NT2/D1 (cell line): ENCODE data around the gene GP1BB.
A peak's percentile ranks its signal among the peaks of the same experiment; 100 is the strongest.
"Not testable (repeated sequence)": the region's sequence is repeated elsewhere in the genome, so short reads cannot be mapped to it uniquely, and the experiment has no call there.

Experiments used
- DNase-seq: peaks from one replicate; pipeline ENCODE4 v3.0.0-alpha.2; 2011; ENCODE audit warnings: low read depth, low spot score
- H3K27me3 ChIP-seq: 2 replicates; pipeline ENCODE4 v1.6.0; 2011; ENCODE audit warnings: mild to moderate bottlenecking; ENCODE audit not compliant: insufficient read length, insufficient read depth
- H3K36me3 ChIP-seq: 2 replicates; pipeline ENCODE4 v1.6.1; 2011; ENCODE audit warnings: mild to moderate bottlenecking, low read length, mixed read lengths; ENCODE audit not compliant: insufficient read depth, insufficient read length
- H3K4me1 ChIP-seq: 2 replicates; pipeline ENCODE4 v1.5.1; 2011; ENCODE audit not compliant: insufficient read depth, insufficient read length
- H3K4me3 ChIP-seq: 2 replicates; pipeline ENCODE4 v1.5.1; 2011; ENCODE audit warnings: low read depth; ENCODE audit not compliant: insufficient read length
- H3K9ac ChIP-seq: 2 replicates; pipeline ENCODE4 v1.6.0; 2011; ENCODE audit warnings: low read depth; ENCODE audit not compliant: insufficient read length
- H3K9me3 ChIP-seq: 2 replicates; pipeline ENCODE4 v1.5.1; 2011; ENCODE audit warnings: mild to moderate bottlenecking, low read length; ENCODE audit not compliant: insufficient read depth
- SUZ12 ChIP-seq: IDR thresholded peaks from 2 replicates; pipeline ENCODE4 v1.6.1; 2011; ENCODE audit not compliant: insufficient read length, insufficient read depth; ENCODE audit errors: extremely low read depth
- YY1 ChIP-seq: IDR thresholded peaks from 2 replicates; pipeline ENCODE4 v1.6.1; 2011; ENCODE audit not compliant: insufficient read length, insufficient read depth
- ZNF274 ChIP-seq: IDR thresholded peaks from 2 replicates; pipeline ENCODE4 v1.6.1; 2011; ENCODE audit warnings: mild to moderate bottlenecking, low read depth, low read length

GP1BB gene

GRCh38 chr22:19723232-19723982 is at the start of gene GP1BB:
TSS of gene GP1BB (plus strand) at chr22:19723539. CDS start at chr22:19723570, 31 bp downstream.
- H3K4me1 ChIP-seq = peaks cover 5% of the 10 kb centered on the region
- peak within 1 kb of the TSS; percentile 68 for H3K9ac ChIP-seq
- H3K9me3 ChIP-seq = peaks cover 17% of the 10 kb centered on the region; the same call in 1 of the 2 replicates
- no peak for DNase-seq
- H3K27me3 ChIP-seq = peaks cover 58% of the 10 kb centered on the region
- TF ChIP-seq YY1 (no peak), ZNF274 (no peak), SUZ12 (no peak)
- peaks cover 17% of the 10 kb centered on the region for H3K36me3 ChIP-seq
- no peak within 1 kb of the TSS for H3K4me3 ChIP-seq

GRCh38 chr22:19673660-19674059 is 49.7 kb upstream of the GP1BB start:
- H3K9ac ChIP-seq = no peak overlapping the region
- no peak overlapping the region for H3K4me3 ChIP-seq
- peaks cover under 1% of the 10 kb centered on the region for H3K4me1 ChIP-seq
- no peaks in the 10 kb centered on the region for H3K36me3 ChIP-seq
- TF ChIP-seq ZNF274 = no peak
- no peak for TF ChIP-seq SUZ12
- H3K27me3 ChIP-seq = no peaks in the 10 kb centered on the region
- peaks cover 11% of the 10 kb centered on the region; the same call in 1 of the 2 replicates for H3K9me3 ChIP-seq
- no peak for DNase-seq

DNA sequence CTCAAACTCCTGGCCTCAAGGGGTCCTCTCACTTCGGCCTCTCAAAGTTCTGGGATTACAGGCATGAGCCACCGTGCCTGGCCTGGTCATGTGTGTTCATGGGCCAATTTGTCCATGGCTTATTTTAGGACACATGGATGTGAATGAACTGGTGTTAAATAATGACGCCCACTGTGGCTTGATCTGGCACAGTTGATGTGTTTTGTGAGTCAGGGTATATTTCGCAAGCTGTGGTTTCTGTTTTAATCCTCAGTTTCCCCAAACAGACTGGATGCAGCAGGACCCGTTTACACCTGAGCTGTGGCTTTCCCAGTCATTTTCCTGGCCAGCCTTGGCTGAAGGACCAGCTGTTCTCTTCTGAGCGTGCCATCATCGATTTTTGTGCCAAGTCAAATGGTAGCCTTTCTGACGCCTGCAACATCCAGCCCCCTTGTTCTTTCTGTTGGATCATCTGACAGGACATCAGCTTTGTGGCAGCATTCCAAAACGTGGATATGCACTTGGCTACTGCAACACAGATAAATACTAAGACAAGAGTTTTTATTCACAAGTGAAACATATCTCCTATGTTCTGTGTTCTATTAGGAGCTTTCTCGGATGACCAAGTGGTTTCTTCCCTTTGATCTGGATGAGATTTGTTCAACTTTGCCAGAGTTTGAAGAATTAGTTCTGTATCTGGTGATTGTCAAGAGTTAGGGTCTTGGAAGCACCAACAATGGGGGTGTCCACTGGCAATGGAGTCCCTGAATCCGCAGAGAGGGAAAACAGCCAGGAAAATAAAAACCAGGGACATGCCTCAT is 49.0 kb upstream of the GP1BB start:
- Histone ChIP-seq H3K9me3 (peaks cover 11% of the 10 kb centered on the region; the same call in 1 of the 2 replicates), H3K4me1 (peaks cover 4% of the 10 kb centered on the region), H3K4me3 (no peak overlapping the region), H3K9ac (no peak overlapping the region), H3K27me3 (no peaks in the 10 kb centered on the region), H3K36me3 (no peaks in the 10 kb centered on the region)
- TF ChIP-seq YY1 (no peak), ZNF274 (no peak), SUZ12 (no peak)
- DNase-seq = no peak

- DNase-seq = no peak
- Histone ChIP-seq H3K4me1 (peaks cover 4% of the 10 kb centered on the region), H3K36me3 (no peaks in the 10 kb centered on the region), H3K27me3 (no peaks in the 10 kb centered on the region), H3K9ac (no peak overlapping the region), H3K9me3 (peaks cover 11% of the 10 kb centered on the region; the same call in 1 of the 2 replicates), H3K4me3 (no peak overlapping the region)
- TF ChIP-seq ZNF274 = no peak
- TF ChIP-seq SUZ12 = no peak
- TF ChIP-seq YY1 = no peak
These were observed 48.4 kb upstream of the GP1BB start for GRCh38 chr22:19674929-19675253.

- Histone ChIP-seq H3K4me3 (no peak overlapping the region), H3K4me1 (peaks cover 4% of the 10 kb centered on the region), H3K27me3 (no peaks in the 10 kb centered on the region), H3K9ac (no peak overlapping the region), H3K36me3 (no peaks in the 10 kb centered on the region), H3K9me3 (peaks cover 11% of the 10 kb centered on the region; the same call in 1 of the 2 replicates)
- no peak for DNase-seq
- no peak for TF ChIP-seq YY1
- no peak for TF ChIP-seq ZNF274
These were observed 47.9 kb upstream of the GP1BB start for GRCh38 chr22:19675428-19675827.

DNA sequence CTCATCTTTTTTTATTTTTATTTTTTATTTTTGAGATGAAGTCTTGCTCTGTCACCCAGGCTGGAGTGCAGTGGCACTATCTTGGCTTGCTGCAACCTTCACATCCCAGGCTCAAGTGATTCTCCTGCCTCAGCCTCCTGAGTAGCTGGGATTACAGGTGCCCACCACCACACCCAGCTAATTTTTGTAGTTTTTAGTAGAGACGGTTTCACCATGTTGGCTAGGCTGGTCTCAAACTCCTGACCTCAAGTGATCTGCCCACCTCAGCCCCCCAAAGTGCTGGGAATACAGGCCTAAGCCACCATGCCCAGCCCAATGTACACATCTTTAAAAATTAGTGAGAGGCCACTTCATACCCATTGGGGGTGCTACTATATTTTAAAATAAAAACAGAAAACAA is 46.9 kb upstream of the GP1BB start:
- H3K9ac ChIP-seq, H3K36me3 ChIP-seq, H3K9me3 ChIP-seq, DNase-seq, H3K27me3 ChIP-seq, H3K4me1 ChIP-seq, H3K4me3 ChIP-seq: not testable (repeated sequence)

- Histone ChIP-seq H3K9me3 (no peaks in the 10 kb centered on the region), H3K9ac (no peak overlapping the region), H3K4me3 (no peak overlapping the region), H3K4me1 (peaks cover 4% of the 10 kb centered on the region), H3K36me3 (no peaks in the 10 kb centered on the region), H3K27me3 (no peaks in the 10 kb centered on the region)
- no peak for DNase-seq
- TF ChIP-seq SUZ12 (no peak), YY1 (no peak), ZNF274 (no peak)
These were observed 44.3 kb upstream of the GP1BB start for GRCh38 chr22:19678949-19679521.
